ENCODE results near the gene ZNF99. TPM values are rescaled to one million over a fixed set of nuclear protein-coding genes. Genes with fewer than 3 reads are reported as not detected.

Gene ZNF99
- total RNA-seq, 2 donors from 2014 or later: not detected

Other genes with a start within 250 kb of the ZNF99 start
- 1 to 10 TPM in 1 of 2 donors, under 1 TPM in 1; 0.98 to 1.4 TPM for gene ZNF492, start 149.8 kb downstream of the ZNF99 start, total RNA-seq
- not detected for gene ZNF723, start 48.1 kb upstream of the ZNF99 start, total RNA-seq
- not detected for gene ZNF728, start 219.0 kb upstream of the ZNF99 start, total RNA-seq

Measured in activated naive CD4-positive, alpha-beta T cell treated with anti-CD3 and anti-CD28 coated beads, Interleukin-2, amount 50 U/mL, for 72 hours (primary cell).